ENCODE results near the gene GNAS.
"Not testable (repeated sequence)": the region's sequence is repeated elsewhere in the genome, so short reads cannot be mapped to it uniquely, and the experiment has no call there.

- TF ChIP-seq CTCF (IDR thresholded peaks at IDR 0.05; ENCODE audit: low read depth, low read length); POLR2A (IDR thresholded peaks at IDR 0.05; ENCODE audit: extremely low read depth, insufficient read length); MYC (IDR thresholded peaks at IDR 0.05; ENCODE audit: low read depth, low read length): not testable (repeated sequence)
These were observed 23.7 kb upstream of the GNAS start for GRCh38 chr20:58828804-58829203.
